HFF-Myc (cell line): ENCODE data around the gene ALOX5.

Experiments used
- DNase-seq: peaks from one replicate; pipeline ENCODE4 v3.0.0-alpha.2; 2011; ENCODE audit warnings: low read depth; ENCODE audit errors: extremely low read depth
- H3K4me3 ChIP-seq: replicated peaks from 2 replicates; pipeline ENCODE4 v1.5.1; 2011; ENCODE audit warnings: low read depth, mild to moderate bottlenecking, control low read depth, low read length
- TF ChIP-seq, protein P1 (sequence below): IDR thresholded peaks from 2 replicates; pipeline ENCODE4 v1.5.1; 2012; ENCODE audit warnings: mild to moderate bottlenecking, low read depth, low read length, control low read depth; ENCODE audit errors: missing control alignments

Gene ALOX5

DNA sequence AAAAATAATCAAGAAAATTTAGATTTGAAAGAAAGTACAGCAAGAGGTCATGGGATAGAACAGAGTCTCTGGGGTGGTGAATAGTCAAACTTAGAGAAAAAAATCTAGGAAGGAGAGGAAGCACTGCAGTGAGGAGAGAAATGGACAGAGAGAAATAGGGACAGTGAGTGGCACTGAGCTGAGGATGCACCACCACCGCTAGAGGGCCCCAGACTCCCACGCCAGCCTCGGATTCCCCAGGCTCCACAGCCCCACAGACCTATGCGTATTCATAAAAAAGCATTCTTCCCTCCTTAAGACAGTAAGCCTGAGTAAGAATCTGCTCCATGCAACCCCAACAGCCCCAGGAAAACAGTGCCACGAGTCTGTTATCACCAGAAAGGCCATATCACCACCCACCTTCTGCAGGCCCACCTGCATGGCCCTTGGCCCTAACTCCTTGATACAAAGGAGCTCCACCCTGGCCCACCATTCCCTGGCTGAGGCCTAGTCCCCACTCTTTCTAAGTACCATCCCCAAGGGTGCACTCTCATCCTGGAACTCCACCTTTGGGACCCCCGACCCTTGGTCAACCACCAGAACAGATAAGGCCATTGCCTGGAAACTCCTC is 91.0 kb downstream of the ALOX5 start:
- H3K4me3 ChIP-seq = no peak overlapping the region
- TF ChIP-seq, protein P1, sequence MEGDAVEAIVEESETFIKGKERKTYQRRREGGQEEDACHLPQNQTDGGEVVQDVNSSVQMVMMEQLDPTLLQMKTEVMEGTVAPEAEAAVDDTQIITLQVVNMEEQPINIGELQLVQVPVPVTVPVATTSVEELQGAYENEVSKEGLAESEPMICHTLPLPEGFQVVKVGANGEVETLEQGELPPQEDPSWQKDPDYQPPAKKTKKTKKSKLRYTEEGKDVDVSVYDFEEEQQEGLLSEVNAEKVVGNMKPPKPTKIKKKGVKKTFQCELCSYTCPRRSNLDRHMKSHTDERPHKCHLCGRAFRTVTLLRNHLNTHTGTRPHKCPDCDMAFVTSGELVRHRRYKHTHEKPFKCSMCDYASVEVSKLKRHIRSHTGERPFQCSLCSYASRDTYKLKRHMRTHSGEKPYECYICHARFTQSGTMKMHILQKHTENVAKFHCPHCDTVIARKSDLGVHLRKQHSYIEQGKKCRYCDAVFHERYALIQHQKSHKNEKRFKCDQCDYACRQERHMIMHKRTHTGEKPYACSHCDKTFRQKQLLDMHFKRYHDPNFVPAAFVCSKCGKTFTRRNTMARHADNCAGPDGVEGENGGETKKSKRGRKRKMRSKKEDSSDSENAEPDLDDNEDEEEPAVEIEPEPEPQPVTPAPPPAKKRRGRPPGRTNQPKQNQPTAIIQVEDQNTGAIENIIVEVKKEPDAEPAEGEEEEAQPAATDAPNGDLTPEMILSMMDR = peak; percentile 97
- DNase-seq = peak; percentile 33

DNA sequence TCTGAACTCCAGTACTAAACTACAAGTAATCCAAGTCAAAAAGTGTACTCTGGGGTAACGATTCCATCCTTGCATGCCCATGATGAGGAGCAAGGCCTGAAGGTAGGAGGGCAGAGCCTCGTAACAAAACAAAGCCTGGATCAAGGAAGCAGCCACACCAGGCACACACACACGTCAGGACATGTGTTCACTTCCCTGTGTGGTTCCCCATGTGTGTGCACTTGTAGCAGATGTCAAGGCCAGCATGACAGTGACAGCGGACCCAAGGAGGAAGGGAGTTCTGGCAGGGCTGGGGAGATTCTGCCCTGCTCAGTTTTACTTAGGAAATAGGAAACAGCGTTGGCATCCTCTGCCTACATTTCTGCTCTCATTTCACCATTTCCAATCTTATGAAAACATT is 92.8 kb downstream of the ALOX5 start:
- TF ChIP-seq, protein P1 = no peak
- DNase-seq = no peak
- no peak overlapping the region for H3K4me3 ChIP-seq

DNA sequence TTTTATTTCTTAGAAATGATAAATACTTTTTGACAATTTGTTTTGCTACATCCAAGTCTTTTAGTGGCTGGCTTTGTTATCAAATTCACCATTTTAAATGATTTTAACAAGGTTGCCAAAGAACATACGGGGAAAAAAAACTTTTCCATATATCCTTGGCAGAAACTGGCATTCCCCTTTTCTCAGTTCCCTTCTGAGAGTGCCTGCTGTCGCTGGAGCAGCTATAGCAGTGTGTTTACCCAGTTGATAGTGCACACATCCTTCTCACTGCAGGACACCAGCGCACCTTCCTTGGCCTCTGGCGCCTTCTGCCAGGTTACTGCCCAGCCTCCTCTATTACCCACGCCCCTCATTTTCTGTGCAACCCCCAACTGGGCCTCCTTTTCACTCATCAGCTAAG is 94.1 kb downstream of the ALOX5 start:
- H3K4me3 ChIP-seq = no peak overlapping the region
- TF ChIP-seq, protein P1 = no peak
- no peak for DNase-seq

DNA sequence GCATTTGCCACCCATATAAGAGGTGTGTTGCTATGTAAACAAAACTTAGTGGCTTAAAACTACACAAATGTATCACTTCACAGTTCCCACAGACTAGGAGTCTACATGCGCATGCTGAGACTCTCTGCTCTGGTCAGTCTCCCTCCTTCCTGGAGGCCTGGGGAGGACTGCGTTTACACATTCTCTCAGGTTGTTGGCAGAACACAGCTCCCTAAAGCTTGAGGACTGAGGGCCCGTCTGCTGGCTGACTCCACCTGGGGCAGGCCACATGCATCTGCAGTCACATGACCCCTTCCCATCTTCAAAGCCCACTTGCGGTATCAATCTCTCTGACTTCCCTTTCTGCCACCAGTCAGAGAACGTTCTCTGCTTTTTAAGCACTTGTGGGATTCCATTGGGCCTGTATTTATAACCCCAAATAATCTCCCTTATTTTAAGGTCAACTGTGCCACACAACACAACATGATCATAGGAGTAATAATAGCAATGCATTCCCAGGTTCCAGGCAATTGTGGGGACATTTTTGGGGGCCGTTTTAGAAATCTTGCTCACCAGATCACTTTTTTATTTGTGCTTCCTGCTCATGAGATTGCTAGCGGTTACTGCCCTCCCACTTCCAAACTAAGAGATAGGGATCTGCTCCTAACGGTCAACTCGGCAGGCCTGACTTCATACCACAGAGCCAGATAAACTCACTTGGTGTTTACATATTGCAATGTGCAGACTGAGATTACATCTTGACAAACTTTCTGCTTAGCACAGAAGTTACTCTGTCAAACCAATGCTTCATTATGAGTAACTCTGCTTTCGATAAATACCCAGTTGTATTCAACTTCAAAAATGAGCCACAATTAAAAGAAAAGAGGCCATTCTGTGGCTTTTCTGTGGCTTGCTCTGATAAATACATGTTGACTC is 96.3 kb downstream of the ALOX5 start:
- TF ChIP-seq, protein P1 = no peak
- no peak for DNase-seq
- H3K4me3 ChIP-seq = no peak overlapping the region

DNA sequence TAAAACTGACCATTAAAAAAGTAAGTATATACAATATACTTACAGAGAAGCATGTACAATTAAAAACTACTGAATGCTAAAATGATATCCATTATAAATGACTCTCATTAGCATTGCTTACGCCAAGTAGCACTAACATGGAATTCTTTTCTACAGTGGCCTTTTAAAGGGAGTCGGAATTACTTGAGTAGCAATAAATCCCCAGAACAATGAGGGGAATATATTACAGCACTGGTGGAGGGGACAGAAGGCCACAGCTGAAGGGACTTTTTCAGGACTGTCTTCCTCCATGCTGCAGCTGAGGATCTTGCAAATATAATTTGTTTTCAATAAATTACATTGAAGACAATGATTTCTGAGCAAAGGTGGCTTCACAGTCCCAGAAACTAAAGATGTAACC is 97.0 kb downstream of the ALOX5 start:
- TF ChIP-seq, protein P1 = no peak
- H3K4me3 ChIP-seq = no peak overlapping the region
- no peak for DNase-seq

DNA sequence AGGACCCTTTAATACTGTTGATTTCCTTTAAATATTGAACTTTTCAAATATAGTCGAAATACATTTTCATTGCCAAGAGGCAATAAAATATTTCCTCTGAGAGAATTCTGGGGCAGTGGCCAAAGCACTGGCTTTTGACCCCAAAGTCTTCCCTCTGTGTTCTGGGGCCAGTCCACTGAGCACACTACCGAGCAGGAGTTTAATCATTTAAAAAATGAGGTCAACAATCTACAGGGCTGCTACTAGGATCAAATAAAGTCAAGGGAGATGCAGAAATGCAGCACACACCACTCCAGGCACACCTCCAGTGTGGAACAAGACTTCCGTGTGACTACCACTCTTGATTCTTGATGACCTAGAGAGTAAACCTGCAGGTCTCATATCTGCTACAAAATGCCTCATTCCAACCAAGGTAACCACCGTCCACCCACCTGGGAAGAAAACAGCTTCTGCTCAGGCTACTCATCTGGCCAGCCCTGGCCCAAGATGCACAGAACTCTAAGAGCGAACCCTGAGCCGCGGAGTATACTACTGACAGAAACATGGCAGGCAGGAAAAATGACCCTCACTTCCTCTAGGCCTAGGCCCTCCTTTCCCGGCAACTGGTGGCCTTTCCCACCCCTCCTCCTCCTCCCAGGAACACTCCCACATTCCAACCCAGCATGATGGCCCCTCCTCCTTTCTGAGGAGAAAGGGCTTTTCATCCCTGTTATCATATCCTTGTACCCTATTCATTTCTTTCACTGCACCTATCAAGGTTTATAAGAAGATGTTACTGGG is 97.7 kb downstream of the ALOX5 start:
- DNase-seq = no peak
- no peak overlapping the region for H3K4me3 ChIP-seq
- TF ChIP-seq, protein P1 = no peak
